DMS153 treated with DMSO at 0.1 percent for 48 hours (cell line): ENCODE results near the gene ATP2B2.
"Not testable (repeated sequence)": the region's sequence is repeated elsewhere in the genome, so short reads cannot be mapped to it uniquely, and the experiment has no call there.

Source experiments
- DNase-seq: peaks from one replicate; lab custom pipeline; 2025; ENCODE audit not compliant: unreplicated experiment; lab: John Stamatoyannopoulos, UW

Gene ATP2B2

DNA sequence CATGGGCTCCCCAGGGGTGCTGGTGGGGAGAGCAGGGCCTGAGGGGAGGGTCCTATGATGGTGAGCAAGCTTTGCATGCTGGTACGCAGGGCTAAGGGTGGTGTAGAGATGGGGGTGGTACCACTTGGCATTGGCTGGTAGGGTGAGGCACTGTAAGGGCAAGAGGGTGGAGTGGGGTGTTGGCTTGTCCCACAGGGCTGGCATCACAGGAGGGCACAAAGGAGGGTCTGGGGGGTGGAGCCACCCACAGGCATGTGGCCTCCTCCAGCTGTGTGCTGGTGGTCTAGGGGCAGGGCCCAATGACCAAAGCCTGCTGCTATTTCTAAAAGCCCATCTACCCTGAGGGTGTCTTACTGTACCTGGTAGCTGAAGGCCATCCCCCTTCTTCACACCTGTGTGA lies 119.3 kb downstream of the ATP2B2 start:
- DNase-seq = no peak

DNA sequence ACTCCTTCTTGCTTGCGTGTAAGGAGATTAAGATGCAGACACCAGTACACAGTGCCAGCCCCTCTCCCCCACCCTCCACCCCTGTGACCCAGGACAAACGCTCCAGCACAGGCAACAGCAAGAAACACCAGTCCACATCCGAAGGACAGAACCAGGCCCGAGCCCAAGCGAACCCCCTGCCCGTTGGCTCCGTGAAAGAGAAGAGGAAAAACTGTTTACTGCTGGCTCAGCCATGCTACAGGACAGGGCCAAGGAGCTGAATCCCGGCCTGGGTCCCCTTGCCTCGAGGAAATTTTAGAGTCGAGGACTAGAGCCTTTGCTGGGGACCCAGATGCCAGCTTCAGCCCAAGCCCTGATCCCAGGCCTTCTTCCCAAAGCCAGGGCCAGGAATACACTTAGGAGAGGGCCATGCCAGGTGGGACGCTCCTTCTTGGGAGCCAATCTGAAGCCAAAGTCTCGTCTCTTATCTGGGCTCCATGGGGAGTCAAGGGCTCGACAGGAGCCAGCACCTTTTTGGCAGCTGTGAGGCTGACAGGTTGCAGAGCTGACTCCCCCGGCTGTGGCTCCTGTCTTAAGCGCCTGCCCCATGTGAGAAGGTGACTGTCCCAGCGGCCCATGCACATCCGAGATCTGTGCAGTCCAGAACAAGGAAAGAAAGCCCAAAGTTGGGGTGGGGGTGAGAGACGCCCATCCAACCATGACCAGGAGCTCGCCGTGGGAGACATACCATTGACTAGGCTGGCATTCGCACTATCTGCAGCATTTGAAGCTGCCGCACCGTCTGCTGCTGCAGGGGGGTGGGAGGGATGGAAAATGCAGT lies 120.6 kb downstream of the ATP2B2 start:
- no peak for DNase-seq

DNA sequence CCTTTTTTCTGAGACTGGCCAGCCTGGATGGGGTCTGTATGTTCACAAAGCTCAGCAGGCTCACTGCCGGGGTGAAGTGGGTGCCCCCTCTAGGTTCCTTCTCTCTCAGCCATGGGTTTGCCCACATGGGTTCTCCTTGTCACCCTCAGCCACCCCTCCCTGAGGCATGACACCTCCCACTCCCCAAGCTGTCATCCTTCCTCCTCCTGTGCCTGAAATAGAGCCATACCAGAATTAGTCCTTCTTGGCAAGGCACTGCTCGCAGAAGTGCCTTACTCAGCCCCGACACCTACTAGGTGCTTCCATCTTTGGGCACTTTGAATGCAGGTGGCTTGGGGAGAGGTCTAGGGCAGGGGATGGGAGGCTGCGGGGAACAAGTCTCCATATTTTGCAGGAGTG lies 121.5 kb downstream of the ATP2B2 start:
- no peak for DNase-seq

DNA sequence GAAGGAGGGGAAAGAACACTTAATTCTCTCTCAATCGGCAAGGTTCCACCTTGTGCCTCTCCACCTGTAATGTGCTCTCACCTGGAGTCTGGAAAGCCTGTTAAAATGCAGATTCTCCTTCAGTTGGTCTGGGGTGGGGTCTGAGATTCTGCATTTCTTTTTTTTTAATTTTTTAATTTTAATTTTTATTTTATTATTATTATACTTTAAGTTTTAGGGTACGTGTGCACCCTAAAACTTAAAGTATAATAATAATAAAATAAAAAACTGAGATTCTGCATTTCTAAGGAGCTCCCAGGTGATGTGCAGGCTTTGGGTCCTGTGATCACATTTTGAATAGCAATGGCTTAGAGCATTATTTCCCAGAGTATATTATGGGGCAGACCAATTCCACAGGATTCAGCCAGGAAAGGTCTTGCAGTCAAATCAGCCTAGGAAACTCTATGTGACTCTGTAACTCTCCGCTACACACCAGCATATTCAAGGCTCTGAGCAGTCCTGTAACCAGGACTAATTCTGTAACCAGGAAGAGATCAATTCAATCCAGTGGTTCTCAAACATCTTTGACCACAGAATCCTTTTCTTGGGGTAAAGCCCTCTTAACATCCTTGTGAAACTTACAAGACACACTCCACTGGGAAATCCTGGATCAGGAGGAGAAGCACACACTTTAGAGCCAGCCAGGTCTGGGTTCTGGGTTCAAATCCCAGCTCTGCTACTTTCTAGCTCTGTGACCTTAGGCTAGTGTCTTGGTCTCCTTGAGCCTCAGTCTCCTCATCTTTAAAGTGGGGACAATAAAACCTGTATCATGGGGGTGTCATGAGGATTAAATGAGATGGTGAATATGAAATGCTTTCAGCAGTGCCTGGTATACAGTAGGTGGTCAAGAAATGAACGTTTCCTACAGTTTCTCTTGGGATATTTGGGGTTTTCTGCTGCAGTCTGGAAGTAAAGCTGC lies 122.2 kb downstream of the ATP2B2 start:
- DNase-seq = no peak

DNA sequence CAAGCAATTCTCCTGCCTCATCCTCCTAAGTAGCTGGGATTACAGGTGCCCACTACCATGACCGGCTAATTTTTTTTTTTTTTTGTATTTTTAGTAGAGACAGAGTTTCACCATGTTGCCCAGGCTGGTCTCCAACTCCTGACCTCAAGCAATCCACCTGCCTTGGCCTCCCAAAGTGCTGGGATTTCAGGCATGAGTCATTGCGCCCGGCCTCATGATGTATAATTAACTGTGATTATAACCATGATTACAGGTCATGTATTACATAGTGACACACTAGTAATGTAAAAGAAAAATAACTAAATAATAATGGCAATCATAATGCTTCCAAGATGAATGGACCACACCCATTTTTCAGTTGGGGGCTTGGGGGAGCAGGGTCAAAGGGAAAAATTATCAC lies 122.9 kb downstream of the ATP2B2 start:
- DNase-seq = not testable (repeated sequence)

DNA sequence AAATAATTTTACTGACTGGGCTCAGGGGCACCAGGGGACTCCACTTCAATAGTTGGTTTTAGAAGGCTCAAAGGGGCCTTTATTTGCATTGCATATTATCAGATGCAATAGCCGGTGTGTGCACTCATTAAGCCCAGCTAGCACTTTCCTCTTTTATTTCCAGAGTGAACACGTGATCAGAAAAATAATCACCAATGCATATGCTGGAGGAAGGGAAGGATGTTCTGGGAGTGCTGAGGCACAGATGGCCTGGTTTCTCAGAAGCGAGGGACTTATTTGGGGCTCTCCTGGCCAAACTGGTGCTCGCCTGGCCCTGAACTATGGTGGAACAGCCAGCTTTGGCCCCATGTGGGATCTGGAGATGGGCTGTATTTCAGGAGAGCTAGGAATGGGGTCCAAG lies 124.0 kb downstream of the ATP2B2 start:
- no peak for DNase-seq

DNA sequence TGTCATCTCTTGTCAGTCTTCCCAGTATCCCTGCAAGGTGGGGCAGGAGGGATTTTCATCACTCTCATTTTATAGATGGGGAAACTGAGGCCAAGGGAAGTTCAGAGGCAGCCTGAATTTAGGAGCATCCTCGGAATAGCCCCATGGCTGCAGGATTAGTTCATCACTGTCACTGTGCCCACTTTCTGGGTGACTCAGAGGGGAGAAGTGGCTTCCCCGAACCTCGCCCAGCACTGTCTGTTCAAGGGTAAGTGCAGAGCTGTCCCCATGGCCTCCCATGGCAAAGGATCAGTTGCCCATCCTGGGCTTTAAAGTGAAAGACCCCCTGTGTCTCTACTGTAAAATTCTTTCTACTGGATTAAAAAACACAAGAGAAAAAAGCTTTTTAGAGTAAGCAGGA lies 124.5 kb downstream of the ATP2B2 start:
- DNase-seq = no peak

DNA sequence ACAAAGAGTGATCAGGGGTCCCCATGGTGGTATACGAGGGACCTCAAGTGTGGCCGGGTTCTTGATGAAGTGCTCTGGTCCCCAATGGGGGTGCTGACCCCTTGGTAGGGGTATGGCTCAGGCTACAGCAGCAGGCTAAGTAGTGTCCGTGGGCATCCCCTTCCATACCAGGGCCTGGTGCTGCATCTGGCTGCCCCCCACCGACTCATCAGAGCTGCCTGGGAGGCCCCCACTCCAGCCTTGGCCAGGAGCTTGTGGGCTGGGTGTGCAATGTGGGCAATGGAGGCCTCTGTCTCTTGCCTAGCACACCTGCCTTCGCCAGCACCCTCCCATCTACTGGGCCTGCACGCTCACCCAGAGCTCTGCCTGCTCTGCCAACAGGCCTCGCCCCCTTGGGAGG lies 125.4 kb downstream of the ATP2B2 start:
- no peak for DNase-seq

DNA sequence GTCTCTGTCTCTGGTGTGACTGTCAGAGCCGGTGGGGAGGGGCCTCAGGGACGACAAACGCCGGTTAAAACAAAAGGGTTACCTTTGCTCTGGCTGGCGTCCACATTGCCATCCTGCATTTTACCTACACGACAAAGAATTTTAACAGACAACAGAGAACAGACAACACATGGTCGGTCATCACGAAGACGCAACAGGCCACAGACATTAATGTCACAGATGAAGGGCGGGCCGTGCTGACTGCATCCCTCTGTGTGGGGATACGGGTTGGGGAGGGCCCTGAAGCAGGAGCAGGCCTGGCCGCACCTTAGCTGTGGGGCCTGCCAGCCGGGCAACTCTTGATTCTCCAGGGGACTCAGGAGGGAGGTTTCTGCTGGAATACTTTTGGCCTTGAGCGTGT lies 126.2 kb downstream of the ATP2B2 start:
- no peak for DNase-seq

DNA sequence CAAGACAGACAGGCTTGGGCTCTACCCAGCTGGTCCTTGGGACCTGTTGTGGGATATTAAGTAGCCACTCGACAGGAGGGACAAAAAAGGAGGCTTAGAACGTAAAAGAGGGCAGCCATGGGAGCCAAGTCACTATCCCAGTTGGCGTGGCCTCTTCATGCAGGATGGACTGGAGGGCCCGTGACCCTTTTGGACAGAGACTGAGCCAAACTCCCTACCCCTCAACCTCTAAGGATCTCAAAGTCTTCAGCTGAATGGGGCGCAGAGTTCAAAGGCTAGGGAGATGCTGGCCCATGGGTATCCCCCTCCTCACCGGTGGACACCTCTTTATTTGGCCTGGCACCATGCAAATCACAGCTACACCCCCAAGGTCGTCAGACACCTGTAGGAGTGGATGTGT lies 126.6 kb downstream of the ATP2B2 start:
- no peak for DNase-seq

DNA sequence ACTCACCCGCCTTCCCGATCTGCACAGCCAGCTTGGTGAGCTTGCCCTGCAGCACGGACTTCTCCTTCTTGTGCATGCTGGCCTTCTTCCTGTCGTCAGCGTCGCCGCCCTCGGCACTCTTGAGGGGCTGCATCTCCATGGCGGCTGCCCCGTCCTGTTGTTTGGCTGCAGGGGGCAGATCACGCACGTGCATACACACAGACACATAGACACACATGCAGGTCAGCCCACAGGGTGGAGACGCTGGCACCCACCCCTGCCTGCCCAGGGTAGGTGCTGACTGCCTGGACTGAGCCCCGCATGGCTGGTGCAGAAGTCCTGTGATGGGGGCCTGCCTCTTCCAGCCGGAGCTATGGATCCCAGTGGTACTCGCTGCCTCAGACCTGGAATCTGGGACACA lies 127.1 kb downstream of the ATP2B2 start:
- no peak for DNase-seq

DNA sequence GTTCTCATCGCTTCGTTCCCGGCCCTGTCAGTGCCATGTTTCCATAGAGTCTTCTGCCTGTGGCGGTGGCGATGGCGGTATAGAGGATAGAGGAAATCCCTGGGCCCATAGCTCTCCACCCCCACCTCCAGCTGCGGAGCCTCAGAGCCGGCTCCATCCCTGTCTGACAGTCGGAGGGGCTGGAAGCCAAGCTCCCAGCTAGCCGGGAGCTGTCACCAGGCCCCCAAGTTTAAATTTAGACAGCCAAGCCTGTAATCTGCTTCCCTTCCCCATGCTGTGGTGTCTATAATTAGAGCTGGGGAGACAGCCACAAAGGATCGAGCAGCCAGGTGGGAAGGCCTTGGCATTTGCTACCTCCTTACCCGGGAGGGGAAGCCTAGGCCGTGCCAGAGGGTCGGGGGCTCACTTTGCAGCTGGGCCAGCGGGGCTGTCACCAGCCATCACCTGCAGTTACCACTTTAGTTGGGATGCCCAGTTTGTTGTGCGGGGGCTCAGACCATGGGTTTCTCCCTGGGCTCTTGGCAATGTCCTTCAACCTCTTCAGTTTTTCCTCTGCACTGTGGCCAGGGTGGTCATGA lies 128.1 kb downstream of the ATP2B2 start:
- DNase-seq = no peak

DNA sequence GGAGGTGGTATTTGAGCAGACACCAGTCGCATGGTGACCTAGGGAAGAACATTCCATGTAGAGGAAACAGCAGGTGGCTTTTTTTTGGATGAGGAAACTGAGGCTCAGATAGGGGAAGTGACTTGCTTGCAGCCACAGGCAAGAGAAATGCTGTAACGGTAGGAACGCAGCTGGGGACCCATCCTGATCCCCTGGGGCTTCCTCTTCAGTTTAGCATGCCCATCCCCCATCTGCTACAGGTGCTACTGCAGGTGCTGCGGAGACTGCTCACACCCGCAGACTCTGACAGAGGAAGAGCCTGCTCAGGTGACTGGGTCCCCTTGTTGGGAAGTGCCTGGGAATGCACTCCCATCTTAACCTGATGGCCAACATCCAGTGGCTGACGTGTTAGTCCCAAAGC lies 129.0 kb downstream of the ATP2B2 start:
- no peak for DNase-seq

DNA sequence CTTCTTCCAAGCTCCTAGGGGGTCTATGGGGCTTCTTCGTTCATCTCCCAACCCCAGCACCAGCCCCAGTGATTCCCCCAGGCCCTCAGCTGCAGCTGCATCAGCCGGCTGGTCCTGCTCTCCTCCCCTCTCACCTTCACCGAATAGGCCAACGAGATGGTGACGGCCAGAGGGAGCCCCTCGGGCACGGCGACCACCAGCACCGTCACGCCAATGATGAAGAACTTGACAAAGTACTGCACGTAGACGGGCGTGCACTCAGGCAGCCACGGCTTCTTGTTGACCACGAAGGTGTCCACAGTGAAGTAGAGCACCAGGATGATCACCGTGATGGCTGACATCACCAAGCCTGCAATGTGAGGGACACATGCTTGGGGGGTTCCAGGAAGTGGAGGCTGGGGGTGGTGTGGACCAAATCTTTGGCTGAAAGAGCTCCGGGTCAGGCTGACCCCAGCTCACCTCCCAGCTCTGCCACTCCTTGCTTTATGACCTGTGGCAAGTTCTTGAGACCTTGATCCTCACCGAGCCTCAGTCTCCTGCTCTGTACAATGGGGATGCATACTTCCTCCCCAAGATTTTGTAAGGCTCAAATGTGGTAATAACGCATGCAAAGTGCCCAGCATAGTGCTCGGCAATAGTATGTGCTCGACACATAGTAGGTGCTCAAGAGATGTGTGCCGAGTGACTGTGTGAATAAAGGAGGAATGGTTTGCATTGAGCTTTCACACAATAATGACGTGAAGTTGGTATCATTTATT lies 129.9 kb downstream of the ATP2B2 start:
- DNase-seq = no peak

DNA sequence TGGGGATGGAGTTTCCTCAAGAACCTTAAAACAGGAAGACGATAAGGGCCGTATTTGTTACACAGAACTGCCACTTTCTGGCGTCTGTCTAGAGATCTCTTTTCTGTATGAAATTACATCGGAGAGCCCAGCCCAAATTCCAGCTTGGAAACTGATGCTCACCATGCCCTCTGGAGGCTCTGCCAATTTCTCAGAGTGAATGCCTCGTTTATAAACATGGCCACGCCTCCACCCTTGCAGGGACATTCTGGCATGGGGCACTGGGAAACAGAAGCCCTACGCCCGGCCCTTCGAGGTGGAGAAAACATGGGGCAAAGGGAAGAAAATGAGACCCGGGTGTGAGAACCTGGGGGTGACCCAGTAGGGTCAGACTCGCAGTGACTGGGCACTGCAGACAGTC lies 131.1 kb downstream of the ATP2B2 start:
- DNase-seq = no peak

DNA sequence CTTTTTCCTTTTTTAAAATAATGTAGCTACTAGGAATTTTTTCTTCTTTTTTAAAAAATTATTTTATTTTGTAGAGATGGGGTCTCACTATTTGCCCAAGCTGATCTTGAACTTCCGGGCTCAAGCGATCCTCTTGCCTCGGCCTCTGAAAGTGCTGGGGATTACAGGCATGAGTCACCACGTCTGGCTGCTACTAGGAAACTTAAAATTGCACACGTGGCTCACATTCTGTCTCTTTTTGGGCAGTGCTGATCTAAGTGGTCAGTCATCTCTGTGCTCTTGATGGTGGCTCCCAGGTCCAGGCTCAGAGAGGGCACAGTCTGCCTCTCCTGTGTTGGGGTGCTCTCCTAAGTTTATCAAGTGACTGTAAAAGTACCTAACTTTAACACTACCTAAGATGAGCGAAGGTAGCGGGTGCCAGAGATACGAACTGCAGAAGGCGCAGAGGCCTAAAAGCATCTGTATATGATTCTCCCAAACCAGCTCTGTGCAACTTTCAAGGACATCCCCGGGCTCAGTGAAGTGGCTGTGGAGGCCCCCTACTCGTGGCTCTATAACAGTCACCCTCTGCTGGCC lies 131.6 kb downstream of the ATP2B2 start:
- DNase-seq = no peak

DNA sequence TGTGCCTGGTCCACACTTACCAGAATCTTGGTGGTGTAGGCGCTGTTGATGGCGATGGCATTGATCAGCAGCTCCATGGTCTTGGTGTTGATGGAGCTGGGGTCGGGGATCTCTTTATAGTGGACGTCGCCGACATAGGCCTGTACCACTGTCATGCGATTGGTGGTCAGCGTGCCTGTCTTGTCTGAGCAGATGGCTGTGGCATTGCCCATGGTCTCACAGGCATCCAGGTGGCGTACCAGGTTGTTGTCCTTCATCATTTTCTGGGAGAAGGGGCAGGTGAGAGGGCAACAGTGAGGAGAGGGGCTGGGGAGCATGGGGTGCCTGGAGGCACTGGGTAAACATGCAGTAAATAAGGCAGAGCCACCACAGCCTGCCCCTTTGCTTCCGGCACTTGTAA lies 133.6 kb downstream of the ATP2B2 start:
- DNase-seq = no peak

DNA sequence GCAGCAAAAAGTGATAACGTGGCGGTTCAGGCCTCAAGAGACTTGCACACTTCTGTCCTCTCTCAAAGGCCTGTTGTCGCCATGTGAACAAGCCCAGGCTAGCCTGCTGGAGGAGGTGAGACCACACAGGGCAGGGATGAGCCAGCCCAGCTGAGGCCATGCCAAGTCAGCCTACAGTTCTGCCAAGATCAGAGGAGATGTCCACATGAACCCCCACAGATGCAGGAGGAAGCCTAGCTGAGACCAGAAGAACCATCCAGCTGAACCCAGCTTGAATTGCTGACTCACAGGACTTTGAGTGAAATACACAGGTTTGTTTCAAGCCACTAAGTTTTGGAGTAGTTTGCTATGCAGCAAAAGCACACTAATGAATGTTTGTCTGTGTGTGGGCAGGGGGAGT lies 134.2 kb downstream of the ATP2B2 start:
- DNase-seq = no peak

DNA sequence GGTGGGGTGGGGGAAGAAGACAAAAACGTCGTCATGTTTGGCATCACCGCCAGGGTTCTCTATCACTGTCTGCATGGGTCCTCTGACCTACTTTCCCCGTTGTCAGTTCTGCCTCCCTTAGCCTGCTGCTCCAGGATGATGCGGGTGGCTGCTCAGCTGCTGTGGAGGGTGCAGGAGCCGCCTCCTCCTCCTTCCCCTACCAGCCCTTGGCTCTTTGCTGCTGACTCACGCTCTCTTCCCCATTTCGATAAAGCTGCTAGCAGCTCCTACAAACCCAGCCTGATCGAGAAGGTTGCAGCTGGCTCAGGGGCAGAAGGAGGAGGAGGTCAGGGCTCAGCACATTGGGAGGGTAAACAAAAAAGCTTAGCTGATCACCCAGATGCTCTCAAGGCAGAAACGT lies 135.0 kb downstream of the ATP2B2 start:
- no peak for DNase-seq

DNA sequence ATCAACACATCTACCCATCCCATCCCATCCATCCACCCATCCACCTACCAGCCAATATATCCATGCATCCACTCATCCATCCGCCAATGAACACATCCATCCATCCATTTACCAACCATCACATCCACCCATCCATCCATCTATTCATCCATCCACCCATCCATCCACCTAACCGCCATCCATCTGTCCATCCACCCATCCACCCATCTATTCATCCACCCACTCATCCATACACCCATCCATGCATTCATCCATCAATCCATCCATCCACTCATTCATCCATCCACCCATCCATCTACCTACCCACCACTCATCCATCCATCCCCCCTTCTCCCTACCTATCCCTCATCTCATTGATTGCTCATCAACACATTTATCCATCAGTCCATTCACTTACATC lies 136.9 kb downstream of the ATP2B2 start:
- DNase-seq = no peak

DNA sequence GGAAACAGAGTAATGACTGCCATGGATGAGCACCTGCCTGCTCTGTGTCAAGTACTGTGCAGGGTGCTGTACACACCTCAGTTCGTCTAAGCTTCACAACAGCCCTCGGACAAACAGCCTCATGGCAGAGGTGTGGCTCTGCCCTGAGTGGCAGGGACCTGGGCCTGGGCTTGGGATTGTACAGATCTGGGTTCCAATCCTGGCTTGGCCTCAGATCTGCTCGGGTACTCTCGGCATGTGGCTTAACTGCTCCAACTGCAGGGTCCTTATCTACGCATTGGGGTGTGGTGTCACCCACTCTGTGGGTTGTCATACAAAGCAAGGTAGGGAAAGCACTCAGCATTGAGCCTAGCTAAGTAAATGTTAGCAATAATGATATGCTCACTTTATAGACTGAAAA lies 137.9 kb downstream of the ATP2B2 start:
- DNase-seq = no peak
